Stimulated activated CD4-positive, alpha-beta T cell treated with anti-CD3 and anti-CD28 coated beads, Interleukin-15, amount 100 ng/mL, for 1 hour (primary cell): ENCODE data around the gene SIDT1.
"Not testable (repeated sequence)": the region's sequence is repeated elsewhere in the genome, so short reads cannot be mapped to it uniquely, and the experiment has no call there.

Experiments used
- DNase-seq, 2 donors: peaks; one replicate each; pipeline ENCODE4 v3.0.0-alpha.2; 2020; ENCODE audit warnings: low read depth in 1 of 2, low spot score in 1 of 2

The SIDT1 gene

DNA sequence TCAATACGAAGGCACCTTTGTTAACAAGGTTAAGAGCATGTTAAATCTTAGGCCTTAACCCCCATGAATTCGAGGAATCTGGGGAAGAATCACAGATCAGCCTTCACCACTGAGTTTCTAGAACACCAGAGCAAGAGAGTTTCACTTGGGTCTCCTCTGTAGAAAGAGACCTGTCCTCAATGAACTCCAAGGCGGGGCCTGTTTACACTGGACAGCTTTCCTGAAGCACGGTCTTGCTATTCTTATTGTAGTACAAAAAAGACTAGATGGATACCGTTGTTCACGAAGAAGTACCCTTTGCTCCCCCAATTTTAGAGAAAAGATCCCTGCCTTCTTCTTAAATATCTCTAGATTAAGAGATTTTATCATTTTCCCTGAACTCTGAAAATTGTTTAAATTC is 99.2 kb downstream of the SIDT1 start:
- DNase-seq, result no peak

DNA sequence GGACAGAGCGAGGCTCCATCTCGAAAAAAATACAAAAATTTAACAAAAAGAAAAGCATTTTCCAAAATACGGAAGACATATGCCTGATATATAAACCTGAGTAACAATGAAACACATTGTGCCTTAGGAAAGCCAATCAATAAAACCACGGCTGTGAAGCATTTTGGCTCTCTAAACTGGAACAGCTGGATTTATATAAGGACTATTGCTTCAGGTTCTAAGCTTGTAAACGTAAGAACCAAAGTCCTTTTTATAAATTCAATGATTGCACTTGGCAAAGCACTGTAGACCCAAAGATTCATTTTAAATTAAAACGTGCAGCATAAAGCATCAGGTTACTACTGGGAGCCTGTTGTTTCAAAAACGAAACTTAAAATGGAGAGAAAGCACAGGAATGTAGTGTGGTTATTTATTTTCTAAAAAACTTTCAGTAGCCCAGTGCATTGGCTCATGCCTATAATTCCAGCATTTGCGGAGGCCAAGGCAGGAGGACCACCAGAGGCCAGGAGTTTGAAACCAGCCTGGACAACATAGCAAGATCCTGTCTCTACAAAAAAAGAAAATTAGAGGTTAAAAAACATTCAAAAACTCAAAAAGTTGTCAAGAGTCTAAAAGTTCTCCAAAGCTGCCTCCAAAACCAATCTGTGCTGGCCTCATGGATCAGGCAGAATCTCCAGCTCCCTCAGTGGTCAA is 102.6 kb downstream of the SIDT1 start:
- no peak for DNase-seq

DNA sequence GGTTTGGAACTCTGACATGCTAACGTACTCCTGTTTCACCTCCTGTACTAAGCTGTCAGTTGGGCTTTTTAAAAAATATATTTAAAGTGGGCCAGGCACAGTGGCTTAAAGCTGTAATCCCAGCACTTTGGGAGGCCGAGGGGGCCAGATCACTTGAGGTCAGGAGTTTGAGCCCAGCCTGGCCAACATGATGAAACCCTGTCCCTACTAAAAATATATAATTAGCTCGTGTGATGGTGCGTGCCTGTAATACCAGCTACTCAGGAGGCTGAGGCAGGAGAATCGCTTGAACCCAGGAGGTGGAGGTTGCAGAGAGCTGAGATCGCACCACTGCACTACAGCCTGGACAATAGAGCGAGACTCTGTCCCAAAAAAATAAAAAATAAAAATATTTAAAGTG is 103.7 kb downstream of the SIDT1 start:
- not testable (repeated sequence) for DNase-seq

DNA sequence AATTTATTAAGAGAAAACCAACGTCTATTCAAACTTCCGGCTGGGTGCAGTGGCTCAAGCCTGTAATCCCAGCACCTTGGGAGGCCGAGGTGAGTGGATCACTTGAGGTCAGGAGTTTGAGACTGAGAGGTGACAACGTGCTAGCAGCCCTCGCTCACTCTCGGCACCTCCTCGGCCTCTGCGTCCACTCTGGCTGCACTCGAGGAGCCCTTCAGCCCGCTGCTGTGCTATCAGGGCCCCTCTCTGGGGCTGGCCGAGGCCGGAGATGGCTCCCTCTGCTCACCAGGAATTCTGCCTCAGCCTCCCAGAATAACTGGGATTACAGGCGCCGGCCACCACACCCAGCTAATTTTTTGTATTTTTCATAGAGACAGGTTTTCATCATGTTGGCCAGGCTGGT is 105.4 kb downstream of the SIDT1 start:
- DNase-seq, result no peak

DNA sequence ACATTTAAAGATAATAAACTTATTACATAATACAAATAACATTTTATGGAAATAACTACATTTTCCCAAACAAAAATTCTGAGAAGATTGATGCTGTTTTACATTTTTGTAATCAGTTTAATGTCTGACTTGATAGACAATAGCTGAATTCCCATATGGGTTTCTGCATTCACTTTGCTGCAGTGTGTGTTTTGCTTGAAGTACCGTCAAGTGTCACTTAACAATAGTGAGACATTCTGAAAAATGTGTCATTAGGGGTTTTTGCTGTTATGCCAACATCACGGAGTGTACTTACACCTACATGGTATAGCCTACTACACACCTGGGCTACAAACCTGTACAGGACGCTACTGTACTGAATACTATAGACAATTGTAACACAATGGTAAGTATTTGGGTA is 106.6 kb downstream of the SIDT1 start:
- no peak for DNase-seq

DNA sequence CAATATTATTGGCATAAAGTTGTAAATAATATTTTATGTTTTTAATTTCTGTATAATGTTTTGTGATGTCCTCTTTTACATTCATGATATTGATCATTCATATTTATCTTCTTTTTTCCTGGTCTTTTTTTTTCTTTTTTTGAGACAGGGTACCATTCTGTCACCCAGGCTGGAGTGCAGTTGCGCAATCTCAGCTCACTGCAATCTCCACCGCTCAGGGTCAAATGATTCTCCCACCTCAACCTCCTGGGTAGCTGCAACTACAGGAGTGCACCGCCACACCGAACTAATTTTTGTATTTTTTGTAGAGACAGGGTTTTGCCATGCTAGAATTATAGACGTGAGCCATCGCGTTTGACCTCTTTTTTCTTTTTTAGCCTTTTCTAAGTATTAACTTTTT is 111.2 kb downstream of the SIDT1 start:
- DNase-seq, result no peak

DNA sequence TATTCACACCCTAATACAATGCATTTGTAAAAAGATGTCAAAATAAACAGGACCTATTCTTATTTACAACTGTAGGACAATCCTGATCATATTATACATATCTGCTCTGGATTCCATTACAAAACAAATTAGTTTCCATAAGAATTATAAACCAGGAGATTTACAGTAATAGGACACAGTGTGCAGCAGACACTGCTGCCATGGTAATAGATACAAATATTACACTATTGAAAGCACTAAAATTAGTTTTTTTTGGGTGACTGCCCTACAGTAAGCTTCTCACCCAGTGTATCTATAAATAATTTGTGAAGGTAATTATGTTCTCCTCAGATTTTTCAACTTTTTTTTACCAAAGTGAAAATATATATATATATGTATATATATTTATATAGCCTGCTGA is 116.2 kb downstream of the SIDT1 start:
- no peak for DNase-seq

DNA sequence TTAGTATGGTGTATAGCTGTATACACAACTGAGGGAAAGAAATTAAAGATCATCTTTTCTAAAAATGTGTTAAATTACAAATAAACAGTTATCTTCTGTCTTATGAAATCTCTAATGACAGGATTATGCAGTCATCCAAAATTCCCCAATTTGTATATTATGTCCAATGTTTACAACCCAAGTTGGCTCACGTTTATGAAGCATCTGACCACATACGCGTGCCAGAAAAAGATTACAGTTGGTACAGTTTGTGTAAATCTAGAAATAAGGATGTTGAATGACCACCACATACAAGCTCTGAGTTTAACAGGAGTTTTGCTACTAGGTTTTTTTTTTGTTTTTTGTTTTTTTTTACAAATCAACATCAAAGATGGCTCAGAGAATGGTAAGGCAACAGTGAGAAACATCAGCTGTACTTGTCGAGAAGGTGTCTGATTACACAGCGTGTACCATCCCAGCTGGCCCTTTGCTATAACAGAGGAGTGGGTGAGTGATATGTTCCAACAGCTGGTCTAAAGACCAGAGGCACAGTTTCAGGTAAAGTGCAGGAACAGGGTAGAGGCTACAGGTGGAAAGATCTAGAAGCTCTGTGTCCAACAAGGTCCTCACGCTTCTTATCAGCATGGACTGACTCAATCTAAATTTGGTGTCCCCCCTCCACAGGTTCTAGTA is 117.0 kb downstream of the SIDT1 start:
- no peak for DNase-seq

DNA sequence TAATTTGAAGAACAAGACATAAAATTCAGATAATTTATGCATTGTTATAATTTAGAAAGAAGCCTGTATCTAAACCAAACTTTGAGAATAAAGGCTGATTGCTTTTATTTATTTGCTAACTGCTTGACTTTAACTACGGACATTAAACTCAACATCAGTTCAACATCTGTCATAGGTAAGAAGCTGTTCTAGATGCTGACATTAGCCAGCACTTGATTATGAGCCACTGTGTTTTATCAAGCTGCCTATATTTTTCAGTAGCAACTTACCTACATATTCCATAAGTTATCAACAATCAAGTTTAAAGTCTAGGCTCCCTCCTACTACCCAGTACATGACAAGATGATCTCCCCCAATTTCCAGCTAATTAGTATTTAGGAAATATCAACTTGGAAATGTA is 122.0 kb downstream of the SIDT1 start:
- DNase-seq, result no peak

DNA sequence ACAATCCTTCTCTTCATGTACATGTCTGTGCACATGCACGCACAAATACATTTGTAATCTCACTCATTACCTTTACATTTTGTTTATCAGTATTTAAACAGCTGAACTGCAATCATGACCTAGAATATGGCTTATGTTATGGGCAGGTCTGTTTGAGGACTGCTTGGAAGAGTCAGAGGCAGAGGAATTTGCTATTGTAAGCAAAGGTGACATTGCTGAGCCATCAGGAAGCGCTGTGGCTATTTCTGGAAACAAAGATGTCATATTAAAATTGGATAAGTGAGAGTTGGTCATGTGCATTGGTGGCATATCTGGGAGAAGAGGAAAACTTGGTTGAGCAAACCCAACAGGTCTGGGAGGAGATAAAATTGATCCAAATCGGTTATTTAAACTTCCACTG is 122.5 kb downstream of the SIDT1 start:
- no peak for DNase-seq

DNA sequence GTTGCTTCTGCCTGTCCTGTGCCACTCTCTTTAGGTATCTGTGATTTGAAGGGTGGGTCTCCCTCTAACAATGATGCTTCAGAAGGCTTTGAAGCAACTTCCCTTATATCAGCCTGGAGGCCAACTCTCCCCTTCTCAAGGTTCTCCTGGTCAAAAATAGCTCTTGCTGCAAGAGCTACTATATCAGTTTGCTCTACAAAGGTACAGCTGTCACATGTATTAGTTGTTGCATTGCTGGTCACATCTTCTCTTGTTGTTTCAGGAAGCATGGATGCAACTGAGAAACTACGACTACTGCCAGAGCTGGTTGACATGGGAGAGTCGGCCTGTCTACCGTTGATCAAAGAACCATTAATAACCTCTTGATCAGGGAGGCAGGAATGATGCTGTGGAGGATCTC is 125.8 kb downstream of the SIDT1 start:
- DNase-seq, result no peak

DNA sequence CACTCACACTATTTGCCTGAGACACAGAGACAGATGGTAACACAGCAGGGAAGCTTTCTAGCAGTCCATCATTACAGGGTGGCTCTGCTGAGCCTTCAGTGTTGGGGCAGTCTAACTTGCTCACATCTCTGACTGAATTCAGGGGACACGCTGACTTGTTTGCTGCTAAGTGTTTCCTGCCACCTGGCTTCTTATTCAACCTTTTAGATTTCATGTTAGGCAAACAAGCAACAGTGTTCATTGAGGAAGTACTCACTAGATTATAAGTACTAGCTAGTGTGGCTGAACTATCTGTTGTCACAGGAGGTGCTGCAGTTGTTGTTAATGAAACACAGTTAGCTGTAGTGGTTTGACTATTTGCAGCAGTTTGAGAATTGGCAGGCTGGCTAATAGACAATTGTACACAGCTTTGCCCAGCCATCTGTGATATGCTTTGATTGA is 126.8 kb downstream of the SIDT1 start:
- DNase-seq, result no peak

DNA sequence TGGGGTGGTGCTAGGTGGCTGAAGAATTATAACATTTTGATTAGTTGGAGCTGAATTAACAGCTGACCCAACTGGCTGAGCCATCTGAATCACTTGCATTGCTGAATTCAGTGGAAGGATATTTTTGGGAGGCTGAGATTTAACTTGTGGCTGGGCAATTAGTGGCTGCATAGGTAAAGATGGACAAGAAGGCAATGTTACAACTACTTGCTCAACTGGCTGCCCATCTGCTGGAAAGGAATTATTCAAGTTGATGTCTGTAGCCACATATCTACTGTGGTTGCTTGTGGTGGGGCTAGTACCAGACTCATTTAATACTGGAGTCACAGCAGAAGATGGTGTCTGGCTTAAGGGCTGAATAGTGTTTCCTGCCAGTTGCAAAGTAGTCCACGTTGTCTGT is 127.6 kb downstream of the SIDT1 start:
- no peak for DNase-seq

DNA sequence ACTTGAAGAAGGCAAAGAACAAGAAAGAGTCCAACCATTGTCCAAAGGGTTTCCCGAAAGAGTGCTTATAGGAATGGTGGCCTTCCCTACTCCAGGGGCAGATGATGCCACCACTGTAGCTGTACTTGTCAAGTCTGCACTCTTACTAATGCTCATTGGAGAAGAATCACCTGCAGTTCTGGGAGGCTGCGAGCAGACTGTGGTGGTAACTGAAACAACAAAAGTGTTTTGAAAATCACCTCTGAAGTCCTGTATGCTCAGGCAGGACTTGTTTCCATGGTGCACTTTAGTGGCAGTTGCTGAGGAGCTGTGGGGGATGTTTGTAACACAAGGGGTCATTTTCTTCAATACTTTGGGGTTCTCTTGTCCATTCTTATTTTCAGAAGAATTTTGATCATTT is 128.1 kb downstream of the SIDT1 start:
- DNase-seq, result no peak

DNA sequence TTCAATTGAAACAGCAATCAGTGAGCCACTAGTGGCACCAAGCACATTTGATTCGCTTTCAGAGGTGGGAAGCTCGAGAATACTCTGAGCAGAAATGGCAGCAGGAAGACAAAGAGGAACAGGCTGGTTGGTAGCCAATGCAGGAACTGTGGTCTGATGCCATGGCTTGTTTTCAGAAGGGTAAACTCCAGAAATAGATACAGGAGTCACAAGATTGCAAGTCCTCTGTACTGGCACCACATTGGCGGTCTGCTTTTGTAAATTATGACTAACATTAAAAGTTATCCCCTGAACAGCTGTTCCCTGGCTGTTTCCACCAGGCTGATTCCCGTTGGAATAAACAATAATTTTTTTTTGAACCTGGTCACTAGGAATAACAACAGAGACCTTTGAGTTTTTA is 128.5 kb downstream of the SIDT1 start:
- no peak for DNase-seq

DNA sequence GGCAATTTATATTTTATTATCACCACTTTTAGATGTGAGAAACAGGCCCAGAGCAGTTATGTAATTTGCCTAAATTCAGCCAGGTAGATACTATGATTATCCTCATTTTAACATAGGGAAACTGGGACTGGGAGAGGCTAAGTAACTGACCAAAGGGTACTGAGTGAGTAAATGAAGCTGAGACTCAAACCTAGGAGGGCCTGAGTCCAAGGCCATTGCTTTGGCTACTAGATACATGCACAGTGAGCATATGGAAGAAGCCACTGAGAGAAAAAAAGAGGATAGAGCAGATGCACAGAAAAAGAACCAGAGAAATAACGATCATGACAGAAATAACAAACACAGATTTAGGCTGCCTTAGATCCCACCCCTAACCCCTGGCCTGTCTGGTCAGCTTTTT is 130.5 kb downstream of the SIDT1 start:
- no peak for DNase-seq

DNA sequence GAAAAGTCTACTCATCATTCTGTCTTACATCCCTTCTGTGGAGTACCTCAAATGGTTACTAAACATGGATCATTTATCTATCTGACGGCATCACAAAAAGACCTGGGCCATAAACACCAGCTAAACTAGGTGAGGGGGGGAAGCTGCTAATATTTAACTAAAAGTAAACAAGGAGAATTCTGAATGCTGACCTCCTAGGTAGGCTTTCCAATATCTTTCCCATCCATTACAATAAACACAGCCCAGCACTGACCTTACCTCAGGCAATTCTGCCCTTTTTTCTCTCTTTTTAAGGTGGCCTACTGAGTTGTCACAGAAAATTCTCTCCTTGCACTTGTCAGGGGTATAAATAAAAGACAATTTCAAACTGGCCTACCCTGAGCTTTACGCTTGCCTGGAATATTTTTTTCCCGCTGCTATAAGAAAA is 131.0 kb downstream of the SIDT1 start:
- no peak for DNase-seq

DNA sequence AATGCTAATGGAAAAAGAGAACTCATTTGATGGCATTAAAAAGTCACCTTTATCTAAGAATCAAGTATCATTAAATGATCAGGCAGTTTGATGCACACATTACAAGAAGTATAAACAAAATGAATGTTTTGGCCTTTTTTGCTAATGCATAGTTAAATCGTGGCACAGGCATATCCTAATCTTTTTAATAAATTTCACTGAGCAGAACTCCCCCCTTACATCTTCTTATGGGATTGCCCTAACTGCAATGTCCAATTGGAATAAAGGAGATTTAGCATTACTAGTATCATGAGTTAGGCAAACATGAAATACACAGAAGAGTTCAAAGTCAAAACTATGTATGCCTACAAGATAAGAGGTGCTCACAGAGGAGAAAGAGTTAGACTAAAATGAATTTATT is 131.4 kb downstream of the SIDT1 start:
- DNase-seq, result no peak

DNA sequence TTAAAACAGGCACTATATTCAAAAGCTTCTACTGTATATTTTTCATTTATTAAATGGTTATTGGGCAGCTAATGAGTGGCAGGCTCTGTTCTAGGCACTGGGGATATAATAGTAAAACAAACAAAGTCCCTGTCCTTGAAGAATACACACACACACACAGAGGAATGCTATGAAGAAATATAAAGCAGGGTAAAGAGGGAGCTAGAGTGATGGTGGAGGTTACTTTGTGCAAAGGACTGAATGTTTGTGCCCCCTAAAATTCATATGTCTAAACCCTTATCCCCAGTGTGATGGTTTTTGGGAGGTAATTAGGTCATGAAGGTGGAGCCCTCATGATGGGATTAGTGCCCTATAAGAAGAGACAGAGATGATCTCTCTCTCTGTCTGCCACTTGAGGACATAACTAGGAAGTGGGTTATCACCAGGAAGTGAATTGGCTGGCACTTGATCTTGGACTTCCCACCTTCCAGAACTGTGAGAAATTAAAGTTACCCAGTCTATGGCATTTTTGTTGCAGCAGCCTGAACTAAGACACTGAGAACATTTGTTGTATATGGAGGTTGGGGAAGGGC is 132.3 kb downstream of the SIDT1 start:
- DNase-seq, result no peak

DNA sequence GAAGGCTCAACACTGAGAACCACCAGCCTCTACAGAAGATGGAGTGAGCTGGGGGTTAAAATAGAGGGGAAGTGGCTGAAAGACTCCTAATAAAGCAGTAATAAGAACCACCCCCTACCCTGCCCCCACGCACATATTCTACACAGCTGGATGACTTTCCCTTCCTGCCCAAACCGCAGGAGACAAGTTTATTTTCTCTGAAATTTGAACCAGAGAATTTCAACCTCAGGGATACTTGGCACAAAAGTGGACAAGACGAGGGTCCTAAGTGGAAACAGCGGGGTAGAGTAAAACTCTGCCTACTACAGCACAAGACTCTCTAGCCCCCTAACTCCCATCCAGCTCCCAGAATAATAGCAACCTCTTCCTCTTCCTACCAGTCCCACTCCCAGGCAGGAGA is 135.7 kb downstream of the SIDT1 start:
- no peak for DNase-seq

DNA sequence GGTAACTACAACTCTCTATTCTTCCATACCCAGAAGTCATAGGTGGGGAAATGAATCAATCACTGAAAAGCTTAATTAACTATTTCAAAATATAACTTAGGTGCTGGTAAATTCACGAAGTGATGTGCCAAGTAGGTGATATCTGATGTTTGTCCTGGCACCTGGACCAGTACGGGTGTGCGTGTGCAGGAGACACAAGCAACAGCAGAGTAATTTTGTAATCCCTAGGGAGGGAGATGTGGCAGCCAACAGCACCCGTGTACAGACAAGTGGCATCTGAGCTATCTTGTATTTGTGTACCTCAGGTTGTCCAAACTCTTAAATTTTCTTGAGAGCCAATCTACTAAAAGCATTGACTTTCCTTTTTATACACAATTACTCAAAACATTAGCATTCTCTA is 141.2 kb downstream of the SIDT1 start:
- DNase-seq, result no peak

DNA sequence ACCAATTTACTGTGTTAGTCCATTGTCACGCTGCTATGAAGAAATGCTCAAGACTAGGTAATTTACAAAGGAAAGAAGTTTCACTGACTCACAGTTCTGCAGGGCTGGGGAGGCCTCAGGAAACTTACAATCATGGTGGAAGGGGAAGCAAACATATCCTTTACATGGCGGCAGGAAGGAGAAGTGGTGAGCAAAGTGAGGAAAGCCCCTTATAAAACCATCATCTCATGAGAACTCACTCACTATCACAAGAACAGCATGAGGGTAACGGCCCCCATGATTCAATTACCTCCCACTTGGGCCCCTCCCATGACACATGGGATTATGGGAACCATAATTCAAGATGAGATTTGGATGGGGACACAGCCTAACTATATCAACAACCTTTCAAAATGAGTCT is 143.9 kb downstream of the SIDT1 start:
- no peak for DNase-seq

DNA sequence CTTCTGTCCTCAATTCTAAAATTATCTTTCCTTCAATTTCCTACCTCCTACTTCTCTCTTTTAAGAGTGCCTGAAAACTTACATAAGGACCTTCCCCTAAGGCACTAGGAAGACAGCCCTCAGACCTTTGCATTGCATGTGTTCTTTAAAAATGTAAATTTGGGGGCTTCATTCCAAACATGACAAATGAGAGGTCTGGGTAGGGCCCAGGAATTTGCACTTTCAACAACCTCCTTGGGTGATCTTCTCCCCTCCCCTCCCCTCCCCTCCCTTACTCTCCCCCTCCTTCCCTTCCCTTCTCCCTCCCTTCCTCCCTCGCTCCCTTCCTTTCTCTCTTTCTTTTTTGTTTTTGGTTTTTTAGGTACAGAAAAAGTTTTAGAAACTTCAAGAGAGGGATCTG is 145.4 kb downstream of the SIDT1 start:
- no peak for DNase-seq
